Measurements from ENCODE around the gene SLC35E2B.
"Not testable (repeated sequence)": the region's sequence is repeated elsewhere in the genome, so short reads cannot be mapped to it uniquely, and the experiment has no call there.

The SLC35E2B gene

GRCh38 chr1:1672181-1672965 lies 20.2 kb downstream of the SLC35E2B start:
- DNase-seq: no peak

GRCh38 chr1:1671365-1672119 lies 21.1 kb downstream of the SLC35E2B start:
- DNase-seq: no peak

GRCh38 chr1:1670866-1671265 lies 21.7 kb downstream of the SLC35E2B start:
- no peak for DNase-seq

GRCh38 chr1:1669468-1670440 lies 22.8 kb downstream of the SLC35E2B start:
- no peak for DNase-seq

GRCh38 chr1:1666526-1666925 lies 26.1 kb downstream of the SLC35E2B start:
- DNase-seq: no peak

GRCh38 chr1:1665815-1666251 lies 26.8 kb downstream of the SLC35E2B start:
- no peak for DNase-seq

- DNase-seq: no peak
Observed at GRCh38 chr1:1664941-1665814, 27.4 kb downstream of the SLC35E2B start.

GRCh38 chr1:1664318-1664717 lies 28.3 kb downstream of the SLC35E2B start:
- DNase-seq: not testable (repeated sequence)

- not testable (repeated sequence) for DNase-seq
Observed at GRCh38 chr1:1662830-1663560, 29.6 kb downstream of the SLC35E2B start.

GRCh38 chr1:1662392-1662791 lies 30.2 kb downstream of the SLC35E2B start:
- not testable (repeated sequence) for DNase-seq

GRCh38 chr1:1658583-1659549 lies 33.7 kb downstream of the SLC35E2B start, which contains the start of gene CDK11B:
CDK11B (minus strand) TSS chr1:1659004; CDS start chr1:1657485, 1,519 bp downstream.
- DNase-seq: peak; percentile 94

- DNase-seq: not testable (repeated sequence)
Observed at GRCh38 chr1:1648265-1648664, 44.3 kb downstream of the SLC35E2B start.

GRCh38 chr1:1647567-1648241 lies 44.9 kb downstream of the SLC35E2B start:
- not testable (repeated sequence) for DNase-seq

- DNase-seq: not testable (repeated sequence)
Observed at GRCh38 chr1:1646326-1646725, 46.3 kb downstream of the SLC35E2B start.

GRCh38 chr1:1640711-1641461 lies 51.7 kb downstream of the SLC35E2B start:
- DNase-seq: not testable (repeated sequence)

- not testable (repeated sequence) for DNase-seq
Observed at GRCh38 chr1:1640081-1640480, 52.5 kb downstream of the SLC35E2B start.

GRCh38 chr1:1639368-1639767 lies 53.2 kb downstream of the SLC35E2B start:
- DNase-seq: not testable (repeated sequence)

- not testable (repeated sequence) for DNase-seq
Observed at GRCh38 chr1:1638528-1638927, 54.1 kb downstream of the SLC35E2B start.

All from DMS79 (cell line).